Heart left ventricle (tissue), 16 donors: ENCODE results near the gene GID4. TPM values are rescaled to one million over a fixed set of nuclear protein-coding genes. Genes with fewer than 3 reads are reported as not detected.

Experiments used
- ATAC-seq, 4 donors: fragments of 200-7000 bp; cut with Tn5 transposase; one replicate each; pipeline ENCODE4 v1.9.1; 2020 to 2022; ENCODE audit warnings: moderate library complexity in 4 of 4, mild to moderate bottlenecking in 3 of 4, moderate number of reproducible peaks in 1 of 4
- DNase-seq, 5 donors: peaks; one replicate each; pipeline ENCODE4 v3.0.0-alpha.2; 2020
- H3K27ac ChIP-seq, 12 donors: fragments of 200-600 bp; sonication (generic) in 4 of 12; one replicate each; pipeline versions ENCODE4 v1.5.0 to v1.8.0; 2016 to 2022; ENCODE audit warnings: mild to moderate bottlenecking in 2 of 12
- H3K27me3 ChIP-seq, 9 donors: fragments of 200-600 bp; sonication (generic) in 2 of 9; one replicate each; pipeline versions ENCODE4 v1.5.1 to v1.8.0; 2016 to 2022; ENCODE audit warnings: mild to moderate bottlenecking in 3 of 9
- H3K36me3 ChIP-seq, 9 donors: fragments of 200-600 bp; sonication (generic) in 2 of 9; one replicate each; pipeline versions ENCODE4 v1.5.0 to v1.8.0; 2018 to 2022; ENCODE audit warnings: mild to moderate bottlenecking in 2 of 9
- H3K4me1 ChIP-seq, 12 donors: fragments of 200-600 bp; sonication (generic) in 4 of 12; one replicate each; pipeline versions ENCODE4 v1.5.0 to v1.8.0; 2016 to 2022; ENCODE audit warnings: mild to moderate bottlenecking in 3 of 12
- H3K4me3 ChIP-seq, 12 donors: fragments of 200-600 bp; sonication (generic) in 4 of 12; one replicate each; pipeline versions ENCODE4 v1.5.0 to v1.8.0; 2017 to 2022; ENCODE audit warnings: mild to moderate bottlenecking in 9 of 12, moderate library complexity in 4 of 12
- H3K9me3 ChIP-seq, 12 donors: fragments of 200-600 bp; sonication (generic) in 4 of 12; one replicate each; pipeline versions ENCODE4 v1.5.0 to v1.8.0; 2016 to 2022; ENCODE audit warnings: mild to moderate bottlenecking in 1 of 12
- CTCF ChIP-seq, 12 donors: fragments of 200-600 bp; sonication (generic) in 4 of 12; IDR thresholded peaks; one replicate each; pipeline versions ENCODE4 v1.5.0 to v1.8.0; 2018 to 2022; ENCODE audit warnings: antibody characterized with exemption in 12 of 12, mild to moderate bottlenecking in 5 of 12
- POLR2A ChIP-seq, 2 donors: fragments of 450-650 bp; IDR thresholded peaks; one replicate each; pipeline ENCODE4 v1.6.1; 2017; ENCODE audit warnings: antibody characterized with exemption in 2 of 2, mild to moderate bottlenecking in 2 of 2, moderate library complexity in 2 of 2
- WGBS, 4 donors: extraction: QIAGEN DNeasy Blood & Tissue Kit in 2 of 4; methylation state at CpG; one replicate each; pipeline versions ENCODE4 v1.1.5 to v1.1.7; 2013 to 2018; 5-methylcytosine and 5-hydroxymethylcytosine counted together
- intact Hi-C, 10 donors: fragments of 100-400 bp; cut with DNase I; formaldehyde crosslinking; loops; one replicate each; pipeline versions ENCODE4 v1.11.1 to v1.14.2; 2022
- polyA plus RNA-seq, 2 donors: library from polyadenylated mRNA; stranded (reverse); fragments of 200-250 nt; gene quantifications; one replicate each; pipeline ENCODE4 v1.2.3, GENCODE V29; 2013
- total RNA-seq, 9 donors: library from RNA; depleted of rRNA in 2 of 9; stranded (reverse); fragments of >200 nt in 2 of 9; fragmentation: NEBNext Ultra II Directional in 3 of 9; extraction: Animal tissue kit (Norgen Biotek cat#: 25700) in 3 of 9; gene quantifications; one replicate each; pipeline versions ENCODE4 v1.1.0 to v1.2.4, GENCODE V29; 2016 to 2023
- donor health status: ischemic (EF 13 %, LVEDD 7.1; RV severe dilation, severe dysfunction).
- donor health status: healthy with polysubstance abuse.
- donor health status: DM: no; HTN: yes; CAD: no.
- donor health status: DM: no; HTN: no; CAD: no.
- donor health status: ischemic (EF 25% LVEDD 6.9; RV normal size, moderate dysfunction).
- donor health status: ischemic (EF 25% LVEDD 5.7; RV mildly dilated, moderate dysfunction).
- donor health status: healthy.
- donor health status: DM: yes; HTN: yes; CAD: no.
- donor health status: ischemic (EF 35%, LVEDD 5.7; RV mildly dilated, moderate dysfunction).
- donor health status: nonischemic (EF 11% LVEDD 7.7; RV severe dilation, severe dysfunction).
- donor health status: DM: yes; HTN: yes; CAD: no.
- donor health status: PGD.
- donor health status: ischemic (EF 29% LVEDD 5.4; RV normal size, mild dysfunction).
- donor health status: nonischemic (EF 23%, LVEDD 6.1; RV moderate dilation, normal function).

GID4 gene
- total and polyA plus RNA-seq, 11 donors: 8.0 to 27.7 (median 18.2) TPM

- ATAC-seq (no peak), DNase-seq (no peak)
- Histone ChIP-seq H3K4me3 (no peak overlapping the region), H3K27ac (no peak overlapping the region), H3K27me3 (no peaks in the 10 kb centered on the region), H3K4me1 (peaks cover 0 to 28% (median 9%) of the 10 kb centered on the region in 12 donors), H3K36me3 (peaks cover 0 to 39% (median 14%) of the 10 kb centered on the region in 9 donors), H3K9me3 (peaks cover 0 to 4% (median 0%) of the 10 kb centered on the region in 12 donors)
- TF ChIP-seq POLR2A (IDR thresholded peaks at IDR 0.05) (no peak), CTCF (IDR thresholded peaks at IDR 0.05) (no peak)
- 86 to 96% (median 90%) methylated on average over 6 of the region's 6 CpGs for WGBS, 4 donors
- intact Hi-C loops: loop anchor here in 2 of 10 donors (2.0 to 5.0 kb wide), 2 partner anchors 15 to 132 kb away; no protein-coding TSS in a partner anchor
Measured at GRCh38 chr17:18014006-18014405, 25.2 kb upstream of the GID4 start.

- 95 to 100% (median 96%) methylated on average over 5 of the region's 5 CpGs for WGBS, 4 donors
- H3K4me1 ChIP-seq: peaks cover 0 to 30% (median 18%) of the 10 kb centered on the region in 12 donors
- peaks cover 0 to 35% (median 14%) of the 10 kb centered on the region in 9 donors for H3K36me3 ChIP-seq
- no peak overlapping the region for H3K4me3 ChIP-seq
- H3K27ac ChIP-seq: no peak overlapping the region
- intact Hi-C loops: loop anchor here in 1 of 10 donors (2.0 kb wide), 1 partner anchor 13 kb away; no protein-coding TSS in a partner anchor
- no peaks in the 10 kb centered on the region for H3K27me3 ChIP-seq
- H3K9me3 ChIP-seq: peaks cover 0 to 1% (median 0%) of the 10 kb centered on the region in 12 donors
- ATAC-seq (no peak), DNase-seq (no peak)
- TF ChIP-seq CTCF (IDR thresholded peaks at IDR 0.05) (no peak), POLR2A (IDR thresholded peaks at IDR 0.05) (no peak)
Measured at GRCh38 chr17:18015593-18015992, 23.6 kb upstream of the GID4 start.

GRCh38 chr17:18016426-18016825 lies 22.8 kb upstream of the GID4 start:
- DNase-seq: no peak
- intact Hi-C loops: no loop called here
- Histone ChIP-seq H3K9me3 (no peaks in the 10 kb centered on the region), H3K4me3 (no peak overlapping the region), H3K27ac (peak overlapping the region in 3 of 12 donors; percentile 77 to 90 (median 83)), H3K4me1 (peaks cover 0 to 31% (median 18%) of the 10 kb centered on the region in 12 donors), H3K36me3 (peaks cover 0 to 43% (median 18%) of the 10 kb centered on the region in 9 donors), H3K27me3 (no peaks in the 10 kb centered on the region)
- 86 to 97% (median 91%) methylated on average over 12 of the region's 12 CpGs for WGBS, 4 donors
- TF ChIP-seq POLR2A (IDR thresholded peaks at IDR 0.05) (no peak), CTCF (IDR thresholded peaks at IDR 0.05) (no peak)
- no peak for ATAC-seq

GRCh38 chr17:18017958-18018357 lies 21.2 kb upstream of the GID4 start:
- DNase-seq: no peak
- Histone ChIP-seq H3K27me3 (no peaks in the 10 kb centered on the region), H3K4me1 (peaks cover 0 to 33% (median 18%) of the 10 kb centered on the region in 12 donors), H3K4me3 (no peak overlapping the region), H3K27ac (peak overlapping the region in 10 of 12 donors; percentile 30 to 93 (median 78)), H3K9me3 (no peaks in the 10 kb centered on the region), H3K36me3 (peaks cover 0 to 47% (median 19%) of the 10 kb centered on the region in 9 donors)
- 36 to 44% (median 41%) methylated on average over 3 of the region's 3 CpGs for WGBS, 4 donors
- TF ChIP-seq POLR2A (IDR thresholded peaks at IDR 0.05) (no peak), CTCF (IDR thresholded peaks at IDR 0.05) (no peak)
- intact Hi-C loops: no loop called here
- ATAC-seq: peak; percentile 3 to 36 (median 23)
